GM18867 (cell line): ENCODE data around the gene ATG4C.

Experiments used
- ATAC-seq: cut with Tn5 transposase; IDR thresholded peaks from one replicate; pipeline ENCODE4 v1.9.1; 2021; ENCODE audit warnings: mild to moderate bottlenecking, moderate library complexity; ENCODE audit not compliant: unreplicated experiment

Gene ATG4C

GRCh38 chr1:62903522-62903921 lies 119.6 kb downstream of the ATG4C start:
- no peak for ATAC-seq

DNA sequence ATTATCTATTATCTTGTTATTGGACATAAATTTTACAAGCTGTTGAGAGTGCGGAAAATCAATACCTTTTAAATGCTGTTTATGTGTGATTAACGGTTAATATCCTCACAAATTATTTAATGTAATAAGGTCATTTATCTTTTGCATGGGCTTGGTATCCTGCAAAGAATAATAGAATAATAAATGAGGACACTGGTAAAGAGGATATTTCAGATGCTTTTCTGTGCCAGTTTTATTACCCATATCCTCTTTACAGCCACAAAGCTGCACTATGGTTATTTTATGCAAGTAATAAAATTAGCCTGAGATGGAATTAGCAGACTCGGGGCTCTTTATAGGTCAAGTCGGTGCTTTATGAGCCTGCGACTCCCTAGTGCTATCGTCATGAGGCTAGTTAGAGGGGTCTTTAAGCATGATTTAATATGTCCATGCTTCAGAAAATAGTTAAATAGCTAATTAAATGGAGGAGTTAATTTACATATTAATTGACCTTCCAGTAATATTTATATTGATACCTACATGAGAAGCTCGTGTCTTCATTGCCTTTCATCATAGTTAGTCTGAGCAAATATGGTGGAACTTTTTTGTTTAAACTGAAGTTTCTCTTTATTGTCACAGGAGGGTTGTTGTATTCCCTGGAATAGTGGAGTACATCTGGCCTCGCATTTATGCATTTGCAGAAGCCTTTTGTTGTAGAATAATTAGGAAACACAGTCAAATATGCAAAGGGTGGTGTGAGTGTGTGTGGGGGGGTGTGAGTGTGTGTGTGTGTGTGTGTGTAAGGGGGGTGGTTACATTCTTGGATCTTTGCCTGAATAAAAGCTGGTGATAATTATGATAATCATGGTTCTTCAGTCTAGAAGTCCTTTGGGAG lies 120.3 kb downstream of the ATG4C start:
- no peak for ATAC-seq

- no peak for ATAC-seq
Measured at GRCh38 chr1:62904856-62905225, 120.9 kb downstream of the ATG4C start.

DNA sequence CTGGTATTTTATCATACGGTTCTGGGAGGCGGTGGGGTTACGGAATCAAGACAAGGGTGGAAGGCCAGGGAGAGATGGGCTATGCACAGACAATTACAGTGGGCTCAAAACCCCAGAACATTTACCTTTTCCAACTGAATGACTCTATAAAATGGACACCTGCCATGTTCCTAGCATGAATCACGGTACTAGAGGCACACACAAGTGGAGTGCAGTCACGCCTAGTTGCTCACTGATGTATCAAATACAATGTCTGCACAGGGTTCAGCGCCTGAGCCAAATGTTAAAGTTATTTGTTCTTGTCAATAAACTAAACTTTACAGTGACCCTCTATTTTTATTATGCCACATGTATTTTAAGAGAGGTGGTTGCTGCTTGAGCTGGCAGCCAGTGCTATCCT lies 121.4 kb downstream of the ATG4C start:
- no peak for ATAC-seq

DNA sequence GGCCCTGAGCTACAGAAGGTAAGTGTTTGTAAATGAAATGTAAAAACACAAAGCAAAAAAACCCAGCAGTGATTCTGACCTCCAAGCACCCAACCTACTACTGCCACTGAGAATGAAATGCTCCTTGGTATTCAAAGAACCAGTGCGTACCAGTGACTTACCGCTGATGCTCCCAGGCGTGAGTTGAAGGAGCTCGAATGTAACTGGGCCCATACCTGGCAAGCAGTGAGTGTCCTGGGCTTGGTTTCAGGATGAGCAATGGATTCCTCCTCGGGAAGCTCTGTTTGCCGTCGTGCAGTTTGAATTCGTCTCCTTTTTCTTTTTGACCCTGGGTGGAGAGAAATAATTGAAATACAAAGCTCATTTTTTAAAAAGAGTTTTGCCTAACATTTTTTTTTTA lies 121.9 kb downstream of the ATG4C start:
- no peak for ATAC-seq

- no peak for ATAC-seq
Measured at GRCh38 chr1:62906428-62906886, 122.5 kb downstream of the ATG4C start.

- ATAC-seq: no peak
Measured at GRCh38 chr1:62908168-62908695, 124.3 kb downstream of the ATG4C start.

- peak; percentile 62 for ATAC-seq
Measured at GRCh38 chr1:62912028-62912638, 128.2 kb downstream of the ATG4C start.
